Activated naive CD4-positive, alpha-beta T cell treated with Interleukin-2 at 50 U/mL for 16 hours (primary cell): ENCODE results near the gene LAMA5.
A peak's percentile ranks its signal among the peaks of the same experiment; 100 is the strongest.
"Not testable (repeated sequence)": the region's sequence is repeated elsewhere in the genome, so short reads cannot be mapped to it uniquely, and the experiment has no call there.

Source experiments
- DNase-seq: peaks from one replicate; pipeline ENCODE4 v3.0.0-alpha.2; 2020

LAMA5 gene

GRCh38 chr20:62387933-62388635 lies 21.0 kb upstream of the LAMA5 start:
- peak; percentile 43 for DNase-seq

DNA sequence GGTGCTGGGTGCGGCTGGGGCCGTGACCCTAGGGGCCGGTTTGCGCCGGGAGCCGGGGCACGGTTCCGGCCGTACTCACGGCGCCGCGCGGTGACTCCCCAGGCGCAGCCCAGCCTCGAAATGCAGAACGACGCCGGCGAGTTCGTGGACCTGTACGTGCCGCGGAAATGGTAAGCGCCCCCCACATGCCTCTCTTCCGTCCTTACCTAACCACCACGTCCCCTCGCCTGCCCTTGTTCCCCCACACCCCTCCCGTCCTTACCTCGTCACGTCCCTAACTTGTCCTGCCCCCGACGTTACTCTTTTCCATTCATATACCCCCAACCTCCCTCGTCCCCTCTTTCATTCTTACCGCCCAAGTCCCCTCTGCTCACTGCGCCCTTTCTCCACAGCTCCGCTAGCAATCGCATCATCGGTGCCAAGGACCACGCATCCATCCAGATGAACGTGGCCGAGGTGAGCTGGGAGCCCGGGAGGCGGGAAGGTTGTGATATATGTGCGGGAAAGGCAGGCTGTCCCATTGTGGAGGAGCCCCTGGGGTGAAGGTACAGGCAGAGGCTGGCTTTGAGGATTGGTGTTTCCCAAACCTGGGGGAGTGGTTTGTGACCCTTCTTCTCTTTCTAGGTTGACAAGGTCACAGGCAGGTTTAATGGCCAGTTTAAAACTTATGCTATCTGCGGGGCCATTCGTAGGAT lies 20.3 kb upstream of the LAMA5 start:
- no peak for DNase-seq

- peak; percentile 94 for DNase-seq
Observed at GRCh38 chr20:62386383-62387218, 19.5 kb upstream of the LAMA5 start, which contains the start of gene RPS21. RPS21 (plus strand) TSS chr20:62387103; CDS start chr20:62387339, 236 bp downstream.

DNA sequence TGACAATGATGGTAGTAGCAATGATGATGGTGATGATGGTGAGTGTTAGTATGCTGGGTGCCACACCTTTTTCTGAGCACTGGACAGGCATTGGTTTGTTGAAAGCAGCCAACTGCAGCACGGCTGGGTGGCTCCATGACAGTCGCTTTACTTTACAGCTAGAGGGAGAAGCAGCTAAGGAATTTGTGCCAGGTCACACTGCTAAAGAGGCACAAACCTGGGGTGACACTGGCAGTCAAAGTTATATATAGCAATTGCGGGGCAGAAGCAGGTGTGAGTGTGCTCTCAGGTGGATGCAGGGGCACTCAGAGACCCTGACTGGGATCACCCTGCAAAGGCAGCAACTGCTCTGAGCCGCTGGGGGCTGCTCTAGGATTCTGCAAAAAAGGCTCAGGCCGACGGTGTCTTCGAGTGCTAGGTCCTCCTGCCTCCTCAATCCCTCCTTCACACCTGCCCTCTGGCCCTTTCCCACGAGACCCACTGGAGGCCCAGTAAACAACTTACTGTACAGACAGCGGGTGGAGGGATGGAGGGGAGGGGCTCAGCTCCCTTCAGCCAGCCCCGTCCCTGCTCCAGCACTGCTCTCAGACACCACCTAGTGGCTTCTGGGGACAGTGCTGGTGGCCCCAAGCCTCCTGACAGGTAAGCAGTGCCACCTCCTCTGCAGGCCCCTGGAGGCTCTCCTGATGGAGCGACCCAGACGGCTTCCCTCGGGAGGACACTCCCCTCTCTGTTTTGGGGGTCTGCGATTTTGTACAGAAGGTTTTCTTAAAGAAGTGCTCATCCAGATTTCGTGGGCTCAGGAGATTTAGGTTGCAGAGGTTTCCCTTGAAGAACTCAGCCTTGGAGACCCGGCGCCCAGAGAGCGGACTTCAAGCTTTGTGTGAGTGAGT lies 15.4 kb upstream of the LAMA5 start:
- peak; percentile 81 for DNase-seq

DNA sequence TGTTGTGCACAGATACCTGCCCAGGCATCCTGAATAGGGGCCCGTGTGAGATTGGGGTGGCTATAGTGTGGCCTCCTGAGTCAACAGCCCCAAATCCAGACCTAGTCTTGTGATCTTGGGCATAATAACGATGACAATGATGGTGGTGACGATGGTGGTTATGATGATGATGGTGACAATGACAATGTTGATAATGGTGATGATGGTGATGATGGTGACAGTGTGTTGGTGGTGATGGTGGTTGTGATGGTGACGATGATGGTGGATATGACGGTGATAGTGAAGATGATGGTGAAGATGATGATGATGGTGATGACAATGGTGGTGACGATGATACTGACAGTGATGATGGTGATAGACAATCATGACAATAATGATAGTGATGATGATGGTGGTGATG lies 14.7 kb upstream of the LAMA5 start:
- DNase-seq: no peak

- no peak for DNase-seq
Observed at GRCh38 chr20:62381202-62381797, 14.2 kb upstream of the LAMA5 start.

GRCh38 chr20:62378215-62378614 lies 11.1 kb upstream of the LAMA5 start:
- DNase-seq: no peak

DNA sequence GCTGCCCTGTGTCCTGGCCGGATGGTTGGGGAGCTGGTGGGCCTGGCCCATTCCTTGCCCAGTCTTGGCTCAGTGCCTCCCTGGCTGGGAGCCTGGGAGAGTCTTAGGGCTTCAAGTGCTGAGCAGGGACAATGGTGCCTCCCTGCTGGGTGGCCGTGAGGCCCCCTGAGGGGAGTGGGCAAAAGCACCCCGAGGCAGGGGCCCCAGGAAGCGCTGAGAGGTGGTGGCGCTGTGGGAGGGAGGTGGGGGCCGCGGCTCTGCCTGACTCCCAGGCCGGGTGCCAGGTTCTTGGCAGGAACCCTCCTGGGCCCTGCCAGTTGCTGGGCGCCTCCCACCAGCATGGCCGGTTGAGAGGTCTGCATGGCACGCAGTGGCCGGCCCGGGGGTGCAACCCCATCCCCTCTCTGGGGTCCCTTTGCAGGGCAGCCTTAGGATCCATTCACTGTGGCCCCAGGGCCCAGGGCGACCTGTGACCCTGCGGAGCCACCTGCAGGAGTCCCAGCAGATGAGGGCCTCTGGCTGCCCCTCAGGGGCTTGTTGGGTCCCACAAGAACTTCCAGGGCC lies 10.6 kb upstream of the LAMA5 start:
- no peak for DNase-seq

DNA sequence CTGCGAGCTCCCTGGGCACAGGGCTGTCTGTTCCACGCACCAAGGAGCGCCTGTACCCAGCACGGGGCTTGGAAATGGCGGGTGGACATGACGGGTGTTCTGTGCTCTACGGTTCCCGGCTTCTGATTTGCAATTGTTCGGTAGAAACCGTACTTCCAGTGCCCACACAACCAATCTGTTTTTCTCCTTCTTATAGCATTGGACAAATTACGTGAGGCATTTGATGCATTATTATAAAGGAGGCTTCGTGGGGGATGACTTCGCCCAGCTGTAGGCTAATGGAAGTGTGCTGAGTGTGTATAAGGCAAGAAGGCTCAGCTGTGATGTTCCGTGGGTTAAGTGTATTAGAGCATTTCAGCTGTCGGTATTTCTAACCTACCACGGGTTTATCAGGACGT lies 10.0 kb upstream of the LAMA5 start:
- DNase-seq: no peak

- no peak for DNase-seq
Observed at GRCh38 chr20:62376112-62377063, 9.3 kb upstream of the LAMA5 start.

DNA sequence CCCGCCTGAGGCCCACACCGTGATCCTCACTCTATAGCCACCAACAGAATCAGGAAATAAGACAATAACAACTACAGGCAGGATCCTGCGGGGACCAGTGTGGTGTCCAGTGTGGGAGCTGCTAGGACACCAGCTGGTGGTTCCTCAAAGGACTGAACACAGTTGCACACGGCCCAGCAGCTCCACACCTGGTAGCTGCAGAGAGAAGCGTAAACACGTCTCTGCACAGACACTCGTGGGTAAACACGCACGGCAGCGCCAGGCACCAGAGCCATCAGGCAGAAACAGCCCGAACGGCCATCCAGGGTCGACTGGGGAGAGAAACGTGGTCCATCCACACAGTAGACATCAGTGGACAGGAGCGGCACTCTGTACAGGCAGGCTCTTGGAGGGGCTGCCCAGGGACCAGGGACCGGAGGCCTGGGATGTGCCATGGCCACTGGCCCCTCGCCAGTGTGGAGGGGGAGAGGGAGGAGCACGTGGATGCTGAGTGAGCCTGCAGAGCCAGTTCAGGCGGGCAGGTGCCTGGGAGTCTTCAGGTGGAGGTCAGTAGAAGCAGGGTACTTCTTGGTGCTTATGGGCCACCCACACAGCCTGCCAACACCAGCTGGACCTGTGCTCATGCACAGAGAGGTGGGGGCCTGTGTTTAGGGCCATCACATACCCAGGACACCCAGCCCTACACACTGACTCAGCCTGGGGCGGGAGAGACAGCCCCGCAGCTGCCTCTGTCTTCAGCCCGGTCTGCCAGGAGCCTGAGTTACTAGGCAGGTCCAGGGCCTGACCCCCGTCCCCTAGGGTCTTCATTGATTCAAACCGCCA lies 7.4 kb upstream of the LAMA5 start:
- no peak for DNase-seq

DNA sequence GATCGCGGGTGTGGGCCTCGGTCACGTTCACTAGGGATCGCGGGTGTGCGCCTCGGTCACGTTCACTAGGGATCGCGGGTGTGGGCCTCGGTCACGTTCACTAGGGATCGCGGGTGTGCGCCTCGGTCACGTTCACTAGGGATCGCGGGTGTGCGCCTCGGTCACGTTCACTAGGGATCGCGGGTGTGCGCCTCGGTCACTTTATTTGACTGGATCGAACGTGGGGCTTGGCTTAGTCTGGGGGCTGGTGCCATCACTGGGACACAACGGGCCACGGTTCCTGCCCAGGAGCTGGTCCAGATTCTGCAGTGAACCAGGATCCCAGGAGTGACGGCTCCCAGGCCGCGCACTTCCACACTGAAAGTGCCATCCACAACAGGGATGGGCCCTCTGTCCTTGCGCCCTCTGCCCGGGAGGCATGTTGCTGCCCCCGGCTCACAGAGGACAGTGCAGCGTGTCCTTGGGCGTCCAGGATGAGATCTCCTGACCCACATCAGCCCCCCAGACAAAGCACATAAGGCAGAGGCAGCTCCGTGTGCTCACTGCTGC lies 6.6 kb upstream of the LAMA5 start:
- not testable (repeated sequence) for DNase-seq

- no peak for DNase-seq
Observed at GRCh38 chr20:62372042-62372993, 5.2 kb upstream of the LAMA5 start.

- DNase-seq: no peak
Observed at GRCh38 chr20:62371588-62372041, 4.5 kb upstream of the LAMA5 start.

- DNase-seq: no peak
Observed at GRCh38 chr20:62370807-62371587, 3.9 kb upstream of the LAMA5 start.

- DNase-seq: peak; percentile 19
Observed at GRCh38 chr20:62370115-62370806, 3.1 kb upstream of the LAMA5 start.

DNA sequence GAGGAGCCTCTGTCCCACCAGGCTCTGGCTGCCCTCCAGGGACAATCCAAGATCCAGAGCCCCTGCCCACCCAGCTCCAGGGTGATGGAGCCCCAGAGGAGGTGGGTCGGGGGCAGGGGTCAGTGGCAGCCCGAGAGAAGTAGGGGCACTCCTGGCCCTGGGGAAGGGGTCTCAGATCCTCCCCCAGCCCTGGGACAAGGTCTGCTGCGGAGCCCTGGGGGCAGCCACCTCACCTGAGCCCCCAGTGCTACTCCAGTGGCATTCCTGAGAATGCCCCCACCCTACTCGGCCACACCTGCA lies 2.7 kb upstream of the LAMA5 start:
- DNase-seq: no peak
